Suprapubic skin (tissue), 3 donors: Measurements from ENCODE around the gene ZBTB20.

ENCODE experiments used
- CTCF ChIP-seq, 2 donors: fragments of 200-600 bp in 1 of 2; fragments of 450-650 bp in 1 of 2; sonication (generic) in 1 of 2; IDR thresholded peaks; one replicate each; pipeline ENCODE4 v1.5.1; 2016 to 2019; ENCODE audit warnings: antibody characterized with exemption in 2 of 2, mild to moderate bottlenecking in 1 of 2, moderate library complexity in 1 of 2
- POLR2AphosphoS5 ChIP-seq, 3 donors: sonication (generic); formaldehyde crosslinking; IDR thresholded peaks; one replicate each; pipeline ENCODE4 v1.6.1; 2017; ENCODE audit warnings: antibody characterized with exemption in 3 of 3

GRCh38 chr3:114587986-114588385, 559.1 kb downstream of the ZBTB20 start:
- TF ChIP-seq POLR2AphosphoS5 (IDR thresholded peaks at IDR 0.05) (no peak), CTCF (IDR thresholded peaks at IDR 0.05) (no peak)
